K562 (cell line): ENCODE results near the gene RNASE13. TPM values are rescaled to one million over a fixed set of nuclear protein-coding genes. Genes with fewer than 3 reads are reported as not detected.

Source experiments
- ATAC-seq: fragments of 200-7000 bp; cut with Tn5 transposase; 3 replicates; pipeline ENCODE4 v1.9.1; 2020; ENCODE audit warnings: moderate library complexity
- BruUV-seq: library from RNA; stranded (reverse); fragments of 400-500 nt; replicated peaks from 2 replicates; lab custom pipeline; 2021; lab: Mats Ljungman, UMichigan
- CTCF ChIA-PET: fragments of 300-600 bp; formaldehyde crosslinking; extraction: SDS; loops from one replicate; lab custom pipeline; 2021; ENCODE audit warnings: low intra/inter-chr PET ratio; lab: Yijun Ruan, JAX
- POLR2A ChIA-PET: fragments of 300-600, 350-650 bp; sonication (Branson Sonifier 250); formaldehyde crosslinking; extraction: SDS; loops from one replicate; lab custom pipeline; 2021; ENCODE audit warnings: antibody characterized with exemption, inconsistent platforms; lab: Yijun Ruan, JAX
- DNase-seq, 4 experiments: peaks; one replicate each; pipeline versions ENCODE4 v3.0.0 to v3.0.0-alpha.2; 2011 to 2018; ENCODE audit warnings: low spot score in 3 of 4, mixed read lengths in 3 of 4; ENCODE audit errors: extremely low read depth in 1 of 4
- FAIRE-seq: peaks from 2 replicates; lab custom pipeline; 2011; peaks lifted over from hg19 to GRCh38; lab: Jason Lieb, UNC
- H2AFZ ChIP-seq: 2 replicates; pipeline ENCODE4 v1.6.0; 2011; ENCODE audit warnings: low read depth, low read length, control low read depth, inconsistent platforms
- H3K27ac ChIP-seq: fragments of 200-600 bp; 3 replicates; pipeline ENCODE4 v1.8.0; 2011; ENCODE audit warnings: low read depth, mild to moderate bottlenecking, control low read depth, inconsistent platforms, low read length, moderate library complexity, mixed read lengths; ENCODE audit errors: extremely low read depth
- H3K27me3 ChIP-seq, 2 experiments: fragments of 300-600 bp in 1 of 2; 2 replicates in 1 of 2; 3 replicates in 1 of 2; pipeline versions ENCODE4 v1.6.0 to v1.8.0; 2011; ENCODE audit warnings: inconsistent platforms in 2 of 2, low read length in 2 of 2, mild to moderate bottlenecking in 1 of 2, mixed read lengths in 1 of 2, moderate library complexity in 1 of 2; ENCODE audit not compliant: control insufficient read depth in 2 of 2, insufficient read depth in 2 of 2
- H3K36me3 ChIP-seq: fragments of 300-600 bp; 3 replicates; pipeline ENCODE4 v1.8.0; 2011; ENCODE audit warnings: mild to moderate bottlenecking, low read length, inconsistent platforms; ENCODE audit not compliant: control insufficient read depth, insufficient read depth
- H3K4me1 ChIP-seq, 2 experiments: fragments of 200-600 bp in 1 of 2; replicated peaks in 1 of 2; 2 replicates in 1 of 2; 3 replicates in 1 of 2; pipeline versions ENCODE4 v1.5.1 to v1.8.0; 2011; ENCODE audit warnings: inconsistent platforms in 2 of 2, low read length in 2 of 2, mild to moderate bottlenecking in 1 of 2, mixed read lengths in 1 of 2, moderate library complexity in 1 of 2; ENCODE audit not compliant: control insufficient read depth in 2 of 2, insufficient read depth in 2 of 2
- H3K4me2 ChIP-seq: 2 replicates; pipeline ENCODE4 v1.6.1; 2011; ENCODE audit warnings: low read length, control low read depth, inconsistent platforms, mixed read lengths; ENCODE audit not compliant: insufficient read depth
- H3K4me3 ChIP-seq: fragments of 200-600 bp; sonication (generic), shearing (Covaris generic); 2 replicates; pipeline ENCODE4 v1.5.1; 2016; ENCODE audit warnings: control low read depth, inconsistent platforms
- H3K79me2 ChIP-seq: fragments of 200-600 bp; 3 replicates; pipeline ENCODE4 v1.8.0; 2011; ENCODE audit warnings: low read length, inconsistent platforms; ENCODE audit not compliant: control insufficient read depth, insufficient read depth
- H3K9ac ChIP-seq, 2 experiments: 2 replicates each; pipeline versions ENCODE4 v1.6.0 to v1.6.1; 2011; ENCODE audit warnings: low read depth in 2 of 2, low read length in 2 of 2, control low read depth in 1 of 2, inconsistent platforms in 1 of 2, mild to moderate bottlenecking in 1 of 2, mixed read lengths in 1 of 2; ENCODE audit not compliant: insufficient read depth in 1 of 2
- H3K9me1 ChIP-seq: one replicate; pipeline ENCODE4 v1.6.0; 2011; ENCODE audit warnings: inconsistent platforms, mild to moderate bottlenecking, low read length, moderate library complexity; ENCODE audit not compliant: control insufficient read depth, insufficient read depth
- H3K9me3 ChIP-seq: replicated peaks from 2 replicates; pipeline ENCODE4 v1.5.1; 2011; ENCODE audit warnings: low read depth, low read length, inconsistent platforms; ENCODE audit not compliant: control insufficient read depth, insufficient read depth
- H4K20me1 ChIP-seq: replicated peaks from 2 replicates; pipeline ENCODE4 v1.6.1; 2011; ENCODE audit warnings: low read length, inconsistent platforms, mixed read lengths; ENCODE audit not compliant: control insufficient read depth, insufficient read depth
- CBFA2T2 ChIP-seq: fragments of 450-650 bp; conservative IDR thresholded peaks from 2 replicates; pipeline ENCODE4 v1.6.1; 2017; ENCODE audit warnings: mild to moderate bottlenecking
- DDX20 ChIP-seq: fragments of 450-650 bp; IDR thresholded peaks from 2 replicates; pipeline ENCODE4 v1.6.1; 2016; ENCODE audit warnings: missing genetic modification characterization, low read depth, mild to moderate bottlenecking, missing compliant biosample characterization, moderate library complexity
- ELF2 ChIP-seq: fragments of 250-450 bp; sonication (Bioruptor Pico); IDR thresholded peaks from 2 replicates; pipeline ENCODE4 v1.5.0; 2021; ENCODE audit warnings: mild to moderate bottlenecking
- KAT7 ChIP-seq: sonication (generic); formaldehyde crosslinking; IDR thresholded peaks from 2 replicates; pipeline ENCODE4 v1.8.0; 2022; ENCODE audit warnings: missing genetic modification reagents, mild to moderate bottlenecking, borderline replicate concordance
- KLF10 ChIP-seq: fragments of 250-450 bp; sonication (Bioruptor Pico); IDR thresholded peaks from 2 replicates; pipeline ENCODE4 v1.6.1; 2021; ENCODE audit warnings: matching md5 sums
- MAFF ChIP-seq: IDR thresholded peaks from 2 replicates; pipeline ENCODE4 v1.6.1; 2012; ENCODE audit warnings: low read length, improper control_type of control experiment
- MEIS2 ChIP-seq: fragments of 450-650 bp; IDR thresholded peaks from 2 replicates; pipeline ENCODE4 v1.6.1; 2014; ENCODE audit warnings: mild to moderate bottlenecking; ENCODE audit not compliant: partially characterized antibody
- PTBP1 ChIP-seq: fragments of 200-400 bp; formaldehyde crosslinking; IDR thresholded peaks from 2 replicates; pipeline ENCODE4 v1.6.1; 2017; ENCODE audit warnings: low read depth, low read length
- SMARCE1 ChIP-seq: fragments of 450-650 bp; IDR thresholded peaks from 2 replicates; pipeline ENCODE4 v1.7.1; 2016; ENCODE audit warnings: mild to moderate bottlenecking
- WHSC1 ChIP-seq: IDR thresholded peaks from one replicate; pipeline ENCODE4 v1.6.1; 2012; ENCODE audit warnings: low read length, control low read depth, inconsistent platforms
- ZBTB8A ChIP-seq: fragments of 450-650 bp; IDR thresholded peaks from 2 replicates; pipeline ENCODE4 v1.6.1; 2018; ENCODE audit warnings: mild to moderate bottlenecking, moderate library complexity; ENCODE audit not compliant: partially characterized antibody
- ZNF165 ChIP-seq: fragments of 250-450 bp; sonication (Bioruptor Pico); IDR thresholded peaks from 2 replicates; pipeline ENCODE4 v1.4.0; 2020; ENCODE audit warnings: borderline replicate concordance
- ZNF197 ChIP-seq: fragments of 200-800 bp; sonication (Bioruptor generic); IDR thresholded peaks from 2 replicates; pipeline ENCODE4 v1.6.1; 2016; ENCODE audit warnings: low read depth, missing genetic modification characterization, missing compliant biosample characterization
- WGBS: fragments of 100-300 bp; shearing (Covaris generic); methylation state at CpG from one replicate; pipeline ENCODE4 v1.1.6; 2016; ENCODE audit warnings: low coverage, mixed read lengths; ENCODE audit not compliant: insufficient coverage; ENCODE audit errors: missing lambda C conversion rate; 5-methylcytosine and 5-hydroxymethylcytosine counted together
- in situ Hi-C: fragments of 300-500 bp; cut with MboI; formaldehyde crosslinking; loops from 4 replicates; pipeline ENCODE4 v1.15.0; 2018; ENCODE audit warnings: inconsistent platforms, mixed read lengths
- intact Hi-C: fragments of 100-400 bp; cut with micrococcal nuclease; formaldehyde crosslinking; loops from 2 replicates; pipeline ENCODE4 v1.14.2; 2022
- polyA plus RNA-seq, 8 experiments: library from polyadenylated mRNA; depleted of rRNA in 4 of 8; stranded (reverse) in 5 of 8; unstranded in 3 of 8; fragments of >200 nt; fragmentation: Nextera tagmentation in 2 of 8; fragmentation: Illumina TruSeq in 1 of 8; extraction: Ambion mirVana in 2 of 8; extraction: Trizol in 1 of 8; gene quantifications; 2 replicates each; pipeline versions ENCODE4 v1.2.1 to v1.2.3, GENCODE V29; 2011 to 2014; ENCODE audit warnings: inconsistent platforms in 1 of 8, missing spikeins in 1 of 8
- total RNA-seq, 7 experiments: library from RNA; depleted of rRNA in 6 of 7; stranded (reverse); fragments of >200 nt in 6 of 7; fragmentation: Illumina TruSeq in 2 of 7; extraction: Trizol in 2 of 7; gene quantifications; 2 replicates each; pipeline versions ENCODE4 v1.2.1 to v1.2.3, GENCODE V29; 2011 to 2021; ENCODE audit warnings: low replicate concordance in 1 of 7
- TF ChIP-seq, protein P1 (sequence below), 2 experiments: IDR thresholded peaks in 1 of 2; conservative IDR thresholded peaks in 1 of 2; 2 replicates each; pipeline ENCODE4 v1.6.1; 2016; ENCODE audit warnings: low read depth in 2 of 2, mild to moderate bottlenecking in 1 of 2, missing compliant biosample characterization in 1 of 2, missing genetic modification characterization in 1 of 2, moderate library complexity in 1 of 2
- TF ChIP-seq, protein P2 (sequence below): fragments of 250-450 bp; sonication (Bioruptor Pico); IDR thresholded peaks from 2 replicates; pipeline ENCODE4 v1.9.0; 2021; ENCODE audit warnings: mild to moderate bottlenecking

RNASE13 gene
- total and polyA plus RNA-seq, 9 of the 15 experiments (the other 6 are each of a cell fraction or from before 2014, with no cell fraction given), result not detected

DNA sequence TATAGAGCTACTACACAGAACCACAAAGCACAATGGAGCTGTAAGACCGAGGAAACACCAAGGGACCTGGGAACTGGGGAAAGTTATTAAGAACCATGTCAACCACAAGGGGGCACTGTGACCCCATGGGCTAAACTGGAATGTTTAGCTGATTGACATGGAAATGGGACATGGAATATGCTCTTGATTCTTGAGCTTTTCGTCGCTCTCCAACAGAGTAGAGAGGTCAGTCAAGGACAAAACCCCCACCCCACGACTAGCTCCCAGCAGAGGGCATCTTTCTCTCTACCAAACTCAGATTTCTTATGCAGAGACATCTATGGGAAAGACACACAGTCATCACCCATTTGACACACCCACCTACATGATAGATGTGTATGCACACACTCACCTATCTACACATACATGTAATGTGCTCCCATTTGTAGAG lies 19.8 kb downstream of the RNASE13 start (continued):
- TF ChIP-seq, protein P1, sequence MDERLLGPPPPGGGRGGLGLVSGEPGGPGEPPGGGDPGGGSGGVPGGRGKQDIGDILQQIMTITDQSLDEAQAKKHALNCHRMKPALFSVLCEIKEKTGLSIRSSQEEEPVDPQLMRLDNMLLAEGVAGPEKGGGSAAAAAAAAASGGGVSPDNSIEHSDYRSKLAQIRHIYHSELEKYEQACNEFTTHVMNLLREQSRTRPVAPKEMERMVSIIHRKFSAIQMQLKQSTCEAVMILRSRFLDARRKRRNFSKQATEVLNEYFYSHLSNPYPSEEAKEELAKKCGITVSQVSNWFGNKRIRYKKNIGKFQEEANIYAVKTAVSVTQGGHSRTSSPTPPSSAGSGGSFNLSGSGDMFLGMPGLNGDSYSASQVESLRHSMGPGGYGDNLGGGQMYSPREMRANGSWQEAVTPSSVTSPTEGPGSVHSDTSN (CRISPR knock-in tag; IDR thresholded peaks at IDR 0.05; ENCODE audit: low read depth), result peak; percentile 66
- TF ChIP-seq, protein P1 (tag; conservative IDR thresholded peaks at IDR 0.05; ENCODE audit: low read depth), result peak; percentile 87
- peak; percentile 68 for TF ChIP-seq MEIS2

DNA sequence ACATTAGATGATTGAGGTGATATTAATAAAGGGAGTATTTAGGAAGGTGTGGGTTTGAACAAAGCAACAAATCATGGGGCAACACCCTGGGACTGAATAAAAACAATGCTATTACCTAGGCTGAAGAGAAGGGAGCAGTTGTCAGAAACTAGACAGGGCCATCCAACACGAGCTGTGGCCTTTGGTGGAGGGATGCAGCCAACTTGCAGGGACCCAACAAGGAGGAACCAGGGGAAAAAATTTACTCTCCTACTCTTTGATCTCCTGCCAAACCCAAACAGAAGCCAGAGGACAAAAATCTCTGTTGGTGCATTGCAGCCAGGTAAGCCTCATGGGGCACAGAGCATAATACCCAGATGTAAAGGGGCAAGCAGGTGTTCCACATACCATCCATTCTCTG lies 23.5 kb downstream of the RNASE13 start:
- H3K4me2 ChIP-seq, result no peak overlapping the region
- WGBS, result 13% methylated on average over 1 of the region's 1 CpG
- in situ Hi-C loops (no loop called here), intact Hi-C loops (no loop called here)
- H4K20me1 ChIP-seq, result no peaks in the 10 kb centered on the region
- no peak for ATAC-seq
- H3K27ac ChIP-seq, result no peak overlapping the region
- ChIA-PET CTCF (no interaction called here), POLR2A (interaction anchor here (0.7 to 1.4 kb wide), 2 partner anchors 12 to 14 kb away, joined by 3 to 4 read pairs; partner anchors contain the start of gene NDRG2)
- no TSS peak for BruUV-seq
- FAIRE-seq, result no peak
- no peaks in the 10 kb centered on the region for H3K9me3 ChIP-seq
- no peak for TF ChIP-seq SMARCE1
- TF ChIP-seq ZNF165, result no peak
- TF ChIP-seq ELF2, result no peak
- TF ChIP-seq KAT7 (CRISPR knock-in tag), result no peak
- no peak for TF ChIP-seq DDX20
- no peak for TF ChIP-seq MAFF
- TF ChIP-seq WHSC1, result no peak
- no peak for TF ChIP-seq PTBP1
- TF ChIP-seq, protein P2, sequence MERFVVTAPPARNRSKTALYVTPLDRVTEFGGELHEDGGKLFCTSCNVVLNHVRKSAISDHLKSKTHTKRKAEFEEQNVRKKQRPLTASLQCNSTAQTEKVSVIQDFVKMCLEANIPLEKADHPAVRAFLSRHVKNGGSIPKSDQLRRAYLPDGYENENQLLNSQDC, result no peak
- no peak for TF ChIP-seq KLF10 (CRISPR knock-in tag)
- TF ChIP-seq CBFA2T2, result no peak
- no peak for TF ChIP-seq ZBTB8A
- no peak for TF ChIP-seq ZNF197 (CRISPR knock-in tag)
- no peaks in the 10 kb centered on the region for H3K27me3 ChIP-seq
- no peak overlapping the region for H2AFZ ChIP-seq
- H3K9me1 ChIP-seq, result no peaks in the 10 kb centered on the region
- H3K9ac ChIP-seq, result no peak overlapping the region
- H3K4me1 ChIP-seq, result peaks cover 0 to 7% of the 10 kb centered on the region in 2 experiments; a peak in 1 of 5 replicates
- H3K4me3 ChIP-seq, result no peak overlapping the region
- DNase-seq, result no peak
- H3K79me2 ChIP-seq, result no peaks in the 10 kb centered on the region
- H3K36me3 ChIP-seq, result no peaks in the 10 kb centered on the region
